MCF 10A (cell line): Measurements from ENCODE around the gene ABLIM1. TPM values are rescaled to one million over a fixed set of nuclear protein-coding genes. Genes with fewer than 3 reads are reported as not detected.
"Not testable (repeated sequence)": the region's sequence is repeated elsewhere in the genome, so short reads cannot be mapped to it uniquely, and the experiment has no call there.

ENCODE experiments used
- BruUV-seq: library from RNA; stranded (reverse); fragments of 400-500 nt; replicated peaks from 2 replicates; lab custom pipeline; 2021; lab: Mats Ljungman, UMichigan
- CTCF ChIA-PET: fragments of 300-600 bp; sonication (Branson Sonifier 250); formaldehyde crosslinking; extraction: SDS; loops from one replicate; lab custom pipeline; 2021; ENCODE audit warnings: antibody characterized with exemption, inconsistent platforms; lab: Yijun Ruan, JAX
- POLR2A ChIA-PET: fragments of 300-600, 350-650 bp; sonication (Branson Sonifier 250); formaldehyde crosslinking; extraction: SDS; loops from one replicate; lab custom pipeline; 2020; ENCODE audit warnings: antibody characterized with exemption, inconsistent platforms; lab: Yijun Ruan, JAX
- DNase-seq: peaks from one replicate; pipeline ENCODE4 v3.0.0-alpha.2; 2018; ENCODE audit not compliant: unreplicated experiment
- H3K27ac Mint-ChIP-seq: one replicate; pipeline ENCODE4 v1.8.0; 2022; ENCODE audit warnings: mild to moderate bottlenecking, low read depth, mixed read lengths; ENCODE audit not compliant: unreplicated experiment
- H3K27me3 Mint-ChIP-seq: one replicate; pipeline ENCODE4 v1.8.0; 2022; ENCODE audit warnings: mixed read lengths; ENCODE audit not compliant: insufficient read depth, unreplicated experiment
- H3K36me3 Mint-ChIP-seq: one replicate; pipeline ENCODE4 v1.8.0; 2022; ENCODE audit warnings: mild to moderate bottlenecking, moderate library complexity, mixed read lengths; ENCODE audit not compliant: insufficient read depth, unreplicated experiment
- H3K4me1 Mint-ChIP-seq: one replicate; pipeline ENCODE4 v1.8.0; 2022; ENCODE audit warnings: mixed read lengths; ENCODE audit not compliant: insufficient read depth, unreplicated experiment
- H3K4me3 Mint-ChIP-seq: one replicate; pipeline ENCODE4 v1.8.0; 2022; ENCODE audit warnings: mild to moderate bottlenecking, moderate library complexity, mixed read lengths; ENCODE audit not compliant: unreplicated experiment
- H3K9me3 Mint-ChIP-seq: one replicate; pipeline ENCODE4 v1.8.0; 2022; ENCODE audit warnings: mixed read lengths; ENCODE audit not compliant: unreplicated experiment
- intact Hi-C: fragments of 100-400 bp; cut with micrococcal nuclease; formaldehyde crosslinking; loops from 2 replicates; pipeline ENCODE4 v1.14.1; 2022
- total RNA-seq: library from RNA; stranded (reverse); gene quantifications from 2 replicates; pipeline ENCODE4 v1.2.3, GENCODE V29; 2022
- TF ChIP-seq, protein P1 (sequence below): fragments of 200-600 bp; IDR thresholded peaks from one replicate; pipeline ENCODE4 v1.8.0; 2022; ENCODE audit warnings: antibody characterized with exemption, mild to moderate bottlenecking; ENCODE audit not compliant: unreplicated experiment

ABLIM1 gene
- total RNA-seq, 1 experiment from 2014 or later, result 94.5 TPM

- no peak overlapping the region for H3K27ac Mint-ChIP-seq
- intact Hi-C loops, result loop anchor here (1.0 to 10.0 kb wide), 4 partner anchors 153 to 399 kb away; no protein-coding TSS in a partner anchor
- ChIA-PET POLR2A (interaction anchor here (0.8 to 2.0 kb wide), 12 partner anchors 11 to 183 kb away, joined by 3 to 7 read pairs (median 4); partner anchors contain the start of gene FHIP2A), CTCF (interaction anchor here (0.5 to 4.6 kb wide), 25 partner anchors 9 to 232 kb away, joined by 3 to 80 read pairs (median 4); no protein-coding TSS in a partner anchor)
- no peaks in the 10 kb centered on the region for H3K9me3 Mint-ChIP-seq
- H3K36me3 Mint-ChIP-seq, result peaks cover 6% of the 10 kb centered on the region
- TF ChIP-seq, protein P1, sequence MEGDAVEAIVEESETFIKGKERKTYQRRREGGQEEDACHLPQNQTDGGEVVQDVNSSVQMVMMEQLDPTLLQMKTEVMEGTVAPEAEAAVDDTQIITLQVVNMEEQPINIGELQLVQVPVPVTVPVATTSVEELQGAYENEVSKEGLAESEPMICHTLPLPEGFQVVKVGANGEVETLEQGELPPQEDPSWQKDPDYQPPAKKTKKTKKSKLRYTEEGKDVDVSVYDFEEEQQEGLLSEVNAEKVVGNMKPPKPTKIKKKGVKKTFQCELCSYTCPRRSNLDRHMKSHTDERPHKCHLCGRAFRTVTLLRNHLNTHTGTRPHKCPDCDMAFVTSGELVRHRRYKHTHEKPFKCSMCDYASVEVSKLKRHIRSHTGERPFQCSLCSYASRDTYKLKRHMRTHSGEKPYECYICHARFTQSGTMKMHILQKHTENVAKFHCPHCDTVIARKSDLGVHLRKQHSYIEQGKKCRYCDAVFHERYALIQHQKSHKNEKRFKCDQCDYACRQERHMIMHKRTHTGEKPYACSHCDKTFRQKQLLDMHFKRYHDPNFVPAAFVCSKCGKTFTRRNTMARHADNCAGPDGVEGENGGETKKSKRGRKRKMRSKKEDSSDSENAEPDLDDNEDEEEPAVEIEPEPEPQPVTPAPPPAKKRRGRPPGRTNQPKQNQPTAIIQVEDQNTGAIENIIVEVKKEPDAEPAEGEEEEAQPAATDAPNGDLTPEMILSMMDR, result peak; percentile 81
- DNase-seq, result peak; percentile 48
- no peaks in the 10 kb centered on the region for H3K27me3 Mint-ChIP-seq
- BruUV-seq, result no TSS peak
- peaks cover 19% of the 10 kb centered on the region for H3K4me1 Mint-ChIP-seq
- no peak overlapping the region for H3K4me3 Mint-ChIP-seq
These were observed 45.5 kb upstream of the ABLIM1 start for GRCh38 chr10:114703377-114704107.

DNA sequence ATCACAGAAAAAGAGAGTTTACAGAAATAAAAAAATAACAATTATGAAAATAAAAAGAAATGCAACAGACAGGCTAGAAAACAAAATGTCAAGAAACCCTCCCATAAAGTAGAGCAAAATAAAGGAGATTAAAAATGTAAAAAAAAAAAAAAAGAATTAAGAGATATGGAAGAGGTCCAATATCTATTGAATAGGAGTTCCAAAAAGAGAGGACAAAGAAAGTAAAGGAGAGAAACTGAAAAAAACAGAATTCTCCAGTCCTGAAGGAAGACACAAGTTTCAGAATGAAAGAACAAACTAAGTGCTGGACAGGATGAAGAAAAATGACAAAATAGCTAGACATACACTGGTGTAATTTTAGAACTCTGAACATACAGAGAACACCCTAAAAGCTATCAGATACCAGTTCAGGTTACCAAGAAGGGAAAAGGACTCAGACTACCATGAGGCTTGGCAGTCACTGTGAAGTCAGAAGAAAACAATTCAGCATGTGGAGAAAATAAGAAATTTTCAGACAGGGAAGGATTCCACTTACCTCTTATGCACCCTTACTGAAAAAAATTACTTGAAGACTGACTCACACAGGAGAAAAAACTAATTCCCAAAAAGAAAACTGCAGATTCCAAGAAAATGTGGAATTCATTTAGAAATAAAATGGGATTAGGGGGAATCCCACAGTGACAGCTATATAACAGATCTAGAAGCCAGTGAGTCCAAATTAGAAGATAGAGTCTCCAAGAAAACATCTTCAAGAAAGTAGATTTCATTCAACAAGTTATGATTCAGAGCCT is 40.4 kb upstream of the ABLIM1 start:
- peak overlapping the region; percentile 28 for H3K27ac Mint-ChIP-seq
- TF ChIP-seq, protein P1, result no peak
- peaks cover 24% of the 10 kb centered on the region for H3K4me1 Mint-ChIP-seq
- CTCF ChIA-PET, result interaction anchor here (0.7 to 1.7 kb wide), 9 partner anchors 9 to 227 kb away, joined by 3 to 6 read pairs (median 3); no protein-coding TSS in a partner anchor
- no peak for DNase-seq
- H3K9me3 Mint-ChIP-seq, result no peaks in the 10 kb centered on the region
- no peaks in the 10 kb centered on the region for H3K36me3 Mint-ChIP-seq
- H3K27me3 Mint-ChIP-seq, result no peaks in the 10 kb centered on the region
- intact Hi-C loops, result no loop called here
- BruUV-seq, result TSS peak; percentile 30
- POLR2A ChIA-PET, result interaction anchor here (0.6 to 4.6 kb wide), 19 partner anchors 8 to 1782 kb away, joined by 3 to 37 read pairs (median 4); partner anchors contain the start of gene FHIP2A
- peak overlapping the region; percentile 54 for H3K4me3 Mint-ChIP-seq

- DNase-seq, result peak; percentile 78
- Mint-ChIP-seq H3K27ac (peak overlapping the region; percentile 87), H3K4me3 (no peak overlapping the region), H3K27me3 (no peaks in the 10 kb centered on the region), H3K9me3 (no peaks in the 10 kb centered on the region), H3K4me1 (peaks cover 28% of the 10 kb centered on the region), H3K36me3 (no peaks in the 10 kb centered on the region)
- BruUV-seq, result no TSS peak
- CTCF ChIA-PET, result interaction anchor here (0.7 to 1.6 kb wide), 5 partner anchors 73 to 417 kb away, joined by 3 to 5 read pairs (median 3); partner anchors contain the start of gene FHIP2A
- TF ChIP-seq, protein P1, result no peak
- intact Hi-C loops, result no loop called here
- POLR2A ChIA-PET, result interaction anchor here (0.6 to 4.6 kb wide), 17 partner anchors 9 to 452 kb away, joined by 3 to 37 read pairs (median 5); partner anchors contain the start of gene FHIP2A
These were observed 39.1 kb upstream of the ABLIM1 start for GRCh38 chr10:114697061-114697598.

DNA sequence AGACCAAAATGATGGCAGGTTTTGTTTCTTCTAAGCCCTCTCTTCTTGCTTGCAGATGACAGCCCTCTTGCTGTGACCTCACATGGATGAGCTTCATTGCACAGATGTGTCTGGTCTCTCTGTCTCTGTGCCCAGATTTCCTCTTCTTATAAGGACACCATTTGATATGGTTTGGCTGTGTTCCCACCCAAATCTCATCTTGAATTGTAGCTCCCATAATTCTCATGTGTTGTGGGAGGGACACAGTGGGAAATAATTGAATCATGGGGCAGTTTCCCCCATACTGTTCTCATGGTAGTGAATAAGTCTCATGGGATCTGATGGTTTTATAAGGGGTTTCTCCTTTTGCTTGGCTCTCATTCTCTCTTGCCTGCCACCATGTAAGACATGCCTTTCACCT is 38.2 kb upstream of the ABLIM1 start:
- ChIA-PET POLR2A (interaction anchor here (1.7 to 4.6 kb wide), 6 partner anchors 9 to 196 kb away, joined by 5 to 37 read pairs (median 6); no protein-coding TSS in a partner anchor), CTCF (interaction anchor here (0.7 to 1.6 kb wide), 4 partner anchors 10 to 126 kb away, joined by 3 to 6 read pairs (median 3); partner anchors contain the start of gene FHIP2A)
- BruUV-seq, H3K36me3 Mint-ChIP-seq, H3K9me3 Mint-ChIP-seq, DNase-seq, H3K27me3 Mint-ChIP-seq, intact Hi-C loops, H3K4me3 Mint-ChIP-seq: not testable (repeated sequence)
- Mint-ChIP-seq H3K27ac (peak overlapping the region; percentile 87), H3K4me1 (peaks cover 36% of the 10 kb centered on the region)
